Testis (tissue), 2 donors: ENCODE data around the gene SYNDIG1.

Experiments
- CTCF ChIP-seq, 3 experiments: fragments of 450-650 bp in 2 of 3; fragments of 200-600 bp in 1 of 3; sonication (generic) in 1 of 3; IDR thresholded peaks; one replicate each; pipeline ENCODE4 v1.5.1; 2016 to 2019; ENCODE audit warnings: antibody characterized with exemption in 3 of 3, mild to moderate bottlenecking in 2 of 3, moderate library complexity in 1 of 3
- POLR2A ChIP-seq: fragments of 450-650 bp; IDR thresholded peaks from one replicate; pipeline ENCODE4 v1.6.1; 2017; ENCODE audit warnings: antibody characterized with exemption, mild to moderate bottlenecking, moderate library complexity

DNA sequence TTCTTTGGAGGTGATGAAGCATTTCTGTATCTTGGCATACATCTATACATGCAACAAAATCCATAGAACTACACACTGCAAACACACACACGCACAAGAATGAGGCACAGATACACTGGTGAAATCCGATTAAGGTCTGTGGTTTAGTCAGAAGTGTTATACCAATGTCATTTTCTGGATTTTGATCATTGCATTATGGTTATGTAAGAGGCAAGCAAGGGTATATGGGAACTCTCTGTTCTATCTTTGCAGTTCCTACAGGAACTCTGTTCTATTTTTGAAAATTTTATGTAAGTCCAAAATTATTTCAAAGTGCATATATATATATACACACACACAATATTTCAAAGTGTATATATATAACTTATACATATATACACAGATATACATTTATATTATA lies 101.7 kb downstream of the SYNDIG1 start:
- TF ChIP-seq POLR2A (no peak), CTCF (IDR thresholded peaks at IDR 0.05) (no peak)
